ENCODE measurements around the gene CCDC85A.

Gene CCDC85A

DNA sequence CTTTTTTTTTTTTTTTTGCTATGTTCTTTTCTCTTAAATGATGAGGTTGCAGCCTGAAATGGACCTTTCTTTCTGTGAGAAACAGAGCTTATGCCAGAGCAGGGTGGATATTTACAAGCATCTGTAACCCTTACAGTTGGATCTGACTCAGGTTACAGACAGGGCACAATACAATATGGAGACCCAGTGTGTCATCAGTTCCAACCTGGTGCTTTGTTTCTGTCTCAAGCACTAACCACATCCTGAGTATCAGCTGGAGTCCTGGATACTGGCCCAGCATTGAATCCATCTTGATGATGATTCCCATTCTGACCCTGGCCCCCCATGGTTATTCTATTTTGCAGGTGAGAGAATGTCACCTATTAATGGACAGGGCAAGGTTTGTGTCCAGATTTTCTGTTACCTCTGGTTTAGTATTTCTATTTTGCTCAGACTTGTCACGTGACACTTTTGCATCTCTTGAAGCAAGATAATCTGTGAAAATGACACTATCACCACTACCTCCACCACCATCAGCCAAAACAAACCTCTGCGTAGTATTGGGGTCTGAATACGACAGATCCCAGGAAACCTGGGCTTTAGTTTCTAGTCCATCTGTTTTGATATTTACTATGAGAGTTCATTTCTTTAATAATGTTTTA is 174.0 kb downstream of the CCDC85A start:
- no peak overlapping the region for H3K27ac ChIP-seq
- TF ChIP-seq, protein P1, sequence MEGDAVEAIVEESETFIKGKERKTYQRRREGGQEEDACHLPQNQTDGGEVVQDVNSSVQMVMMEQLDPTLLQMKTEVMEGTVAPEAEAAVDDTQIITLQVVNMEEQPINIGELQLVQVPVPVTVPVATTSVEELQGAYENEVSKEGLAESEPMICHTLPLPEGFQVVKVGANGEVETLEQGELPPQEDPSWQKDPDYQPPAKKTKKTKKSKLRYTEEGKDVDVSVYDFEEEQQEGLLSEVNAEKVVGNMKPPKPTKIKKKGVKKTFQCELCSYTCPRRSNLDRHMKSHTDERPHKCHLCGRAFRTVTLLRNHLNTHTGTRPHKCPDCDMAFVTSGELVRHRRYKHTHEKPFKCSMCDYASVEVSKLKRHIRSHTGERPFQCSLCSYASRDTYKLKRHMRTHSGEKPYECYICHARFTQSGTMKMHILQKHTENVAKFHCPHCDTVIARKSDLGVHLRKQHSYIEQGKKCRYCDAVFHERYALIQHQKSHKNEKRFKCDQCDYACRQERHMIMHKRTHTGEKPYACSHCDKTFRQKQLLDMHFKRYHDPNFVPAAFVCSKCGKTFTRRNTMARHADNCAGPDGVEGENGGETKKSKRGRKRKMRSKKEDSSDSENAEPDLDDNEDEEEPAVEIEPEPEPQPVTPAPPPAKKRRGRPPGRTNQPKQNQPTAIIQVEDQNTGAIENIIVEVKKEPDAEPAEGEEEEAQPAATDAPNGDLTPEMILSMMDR (conservative IDR thresholded peaks at IDR 0.05): no peak
- TF ChIP-seq ZFX (IDR thresholded peaks at IDR 0.05): no peak

DNA sequence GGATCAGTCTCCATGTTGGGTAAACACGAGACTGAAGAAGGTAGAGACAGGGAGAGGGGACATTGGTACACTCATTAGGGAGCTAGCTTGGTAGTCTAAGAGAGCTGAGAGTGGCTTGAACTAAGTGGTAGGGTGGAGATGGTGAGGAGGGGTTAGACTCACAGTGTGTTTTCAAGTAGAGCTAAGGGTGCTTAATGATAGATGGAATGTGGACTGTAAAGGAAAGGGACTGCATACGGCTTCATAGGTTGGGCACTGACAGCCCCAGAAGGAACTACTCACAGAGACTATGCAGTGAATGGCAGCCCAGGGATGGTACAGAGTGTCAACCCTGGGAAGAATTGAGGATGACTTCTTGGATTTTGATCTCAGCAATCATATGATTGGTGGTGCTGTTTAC is 178.1 kb downstream of the CCDC85A start:
- no peak overlapping the region for H3K27ac ChIP-seq
- TF ChIP-seq, protein P1 (conservative IDR thresholded peaks at IDR 0.05): no peak
- TF ChIP-seq ZFX (IDR thresholded peaks at IDR 0.05): no peak

DNA sequence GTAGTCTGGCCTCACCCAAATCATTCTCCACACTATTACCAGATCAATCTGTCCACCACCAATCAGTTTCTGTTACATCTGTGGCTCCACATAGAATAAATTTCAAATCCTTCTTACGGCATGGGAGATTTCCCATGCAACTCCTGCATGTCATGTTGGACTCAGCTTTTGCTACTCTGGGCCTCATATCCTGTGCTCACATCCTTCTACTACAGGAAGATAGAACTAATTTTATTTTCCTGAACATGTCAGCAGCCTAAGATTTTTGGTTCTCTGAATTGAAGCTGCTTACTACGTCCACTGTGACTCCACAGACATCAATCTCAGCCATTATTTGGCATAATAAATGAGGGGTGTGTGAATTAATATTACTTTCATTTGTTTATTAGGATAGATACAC is 181.1 kb downstream of the CCDC85A start:
- TF ChIP-seq, protein P1 (conservative IDR thresholded peaks at IDR 0.05): no peak
- TF ChIP-seq ZFX (IDR thresholded peaks at IDR 0.05): no peak
- H3K27ac ChIP-seq: no peak overlapping the region

DNA sequence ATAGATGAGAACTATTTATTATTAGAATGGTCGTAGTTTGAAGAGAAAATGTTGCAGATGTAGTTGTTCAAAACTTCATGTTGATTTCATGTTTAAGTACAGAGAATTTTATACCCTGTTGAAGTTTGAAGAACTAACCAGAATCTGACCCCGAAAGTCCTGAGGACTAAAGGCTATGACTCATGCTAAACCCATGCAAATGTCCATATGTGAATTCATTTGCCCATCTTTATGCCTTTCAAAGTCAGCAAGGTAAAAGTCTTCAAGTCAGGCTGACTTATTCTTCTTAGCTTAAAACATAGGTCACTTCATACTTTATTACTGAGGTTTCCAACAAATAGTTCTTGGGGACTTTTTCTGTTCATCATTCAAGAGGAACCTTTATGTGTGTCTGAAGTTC is 185.5 kb downstream of the CCDC85A start:
- no peak overlapping the region for H3K27ac ChIP-seq
- TF ChIP-seq, protein P1 (conservative IDR thresholded peaks at IDR 0.05): no peak
- no peak for TF ChIP-seq ZFX (IDR thresholded peaks at IDR 0.05)

DNA sequence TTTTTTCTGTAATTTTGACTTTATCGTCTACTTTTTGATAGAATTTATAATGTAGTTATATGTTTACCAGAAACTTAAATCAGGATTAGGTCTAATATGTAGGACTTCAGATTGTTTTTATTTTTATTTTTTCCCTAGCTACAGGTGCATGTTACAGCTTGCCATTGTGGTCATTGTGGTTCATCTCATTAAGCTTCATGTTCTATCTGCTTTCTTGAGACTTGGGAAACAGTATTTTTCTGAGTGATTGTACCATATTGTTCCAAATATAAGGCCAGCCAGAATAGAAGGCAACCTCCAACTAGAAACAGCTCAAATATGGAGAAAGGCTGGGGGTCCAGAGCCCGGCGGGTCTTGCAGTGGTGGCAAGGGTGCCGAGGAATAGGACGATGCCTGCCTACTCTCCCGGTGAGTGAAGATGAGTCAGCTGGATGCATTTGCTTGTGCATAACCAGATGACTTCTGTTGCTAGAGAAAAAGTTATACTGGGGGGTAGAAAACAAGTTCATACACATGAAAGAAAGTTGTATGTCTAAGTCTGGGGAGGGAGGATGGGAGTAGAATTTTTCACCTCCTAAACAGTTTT is 188.4 kb downstream of the CCDC85A start:
- TF ChIP-seq, protein P1 (conservative IDR thresholded peaks at IDR 0.05): no peak
- TF ChIP-seq ZFX (IDR thresholded peaks at IDR 0.05): no peak

DNA sequence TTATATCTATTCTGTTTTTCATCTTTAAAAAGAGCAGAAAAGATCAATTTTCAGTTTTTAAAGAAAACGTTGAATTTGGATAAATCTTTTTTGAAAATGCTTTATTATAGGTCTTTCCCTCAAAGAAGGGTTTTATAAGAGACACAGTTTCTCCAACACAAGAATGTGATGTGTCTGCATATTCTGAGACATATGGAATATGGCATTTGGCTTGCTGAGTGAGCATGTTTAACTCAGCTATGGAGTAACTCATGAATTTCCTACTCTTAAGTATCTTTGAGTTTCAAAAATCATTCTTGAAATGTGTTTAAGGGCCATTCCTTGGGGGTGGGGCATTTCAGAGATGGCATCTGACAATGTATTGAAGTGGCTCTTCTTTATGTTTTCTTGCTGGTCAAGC is 191.5 kb downstream of the CCDC85A start:
- no peak for TF ChIP-seq ZFX (IDR thresholded peaks at IDR 0.05)
- no peak overlapping the region for H3K27ac ChIP-seq

More for the DNA sequence above, 188.4 kb downstream of the CCDC85A start:
- H3K27ac ChIP-seq: no peak overlapping the region

DNA sequence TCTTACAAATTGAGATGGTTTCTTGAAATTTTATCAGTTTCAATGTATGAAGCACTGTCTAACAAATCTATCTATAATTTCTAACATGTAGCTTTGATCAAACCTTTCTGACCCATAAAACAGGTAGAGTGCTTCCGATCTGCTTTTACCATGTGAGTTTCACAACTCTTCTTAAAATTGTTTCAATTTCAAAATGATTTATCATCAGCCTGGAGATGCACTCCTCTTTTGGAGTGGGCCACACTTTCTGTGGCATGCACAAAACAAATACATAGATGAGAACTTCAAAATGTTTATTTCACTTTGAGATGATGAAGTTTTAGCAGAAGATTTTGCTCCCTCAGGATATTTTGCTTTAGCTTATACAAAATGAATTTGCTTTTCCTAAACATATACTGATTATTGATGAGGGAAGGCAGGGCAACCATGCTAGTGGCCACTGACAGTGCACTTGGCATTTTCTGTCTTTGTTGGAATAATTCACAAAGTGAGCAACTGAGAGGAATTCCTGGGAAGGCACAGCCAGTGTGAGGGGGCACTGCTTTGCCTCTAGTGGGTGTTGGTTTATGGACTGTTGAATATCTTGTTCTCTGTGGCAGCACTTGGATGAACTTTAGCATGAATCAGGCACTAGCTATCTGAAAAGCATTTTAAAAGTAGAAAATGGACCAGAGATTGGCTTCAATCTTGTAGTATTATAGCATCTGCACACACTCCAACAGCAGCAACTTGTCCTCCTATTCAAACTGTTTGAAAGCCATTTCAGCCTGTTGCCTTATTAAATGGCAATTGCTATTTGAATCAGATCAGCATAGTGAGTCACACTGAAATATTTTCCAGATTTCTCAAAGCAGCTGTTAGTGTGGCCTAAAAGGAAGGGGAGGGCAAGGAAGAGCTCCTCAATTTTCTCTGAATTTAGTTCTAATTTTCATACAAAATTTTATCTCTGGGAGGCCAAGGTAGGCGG is 193.2 kb downstream of the CCDC85A start:
- TF ChIP-seq, protein P1 (conservative IDR thresholded peaks at IDR 0.05): no peak
- no peak for TF ChIP-seq ZFX (IDR thresholded peaks at IDR 0.05)
- no peak overlapping the region for H3K27ac ChIP-seq

All from C4-2B (cell line).